Stomach (tissue), 9 donors: ENCODE measurements around the gene HOXD8. TPM values are rescaled to one million over a fixed set of nuclear protein-coding genes. Genes with fewer than 3 reads are reported as not detected.

Experiments
- DNase-seq, 2 donors: peaks; one replicate each; pipeline versions ENCODE4 v3.0.0 to v3.0.0-alpha.2; 2013 to 2019
- H3K27ac ChIP-seq, 5 donors: fragments of 200-600 bp in 4 of 5; sonication (generic) in 4 of 5; one replicate each; pipeline ENCODE4 v1.5.1; 2013 to 2019; ENCODE audit warnings: mild to moderate bottlenecking in 1 of 5, moderate library complexity in 1 of 5
- H3K27me3 ChIP-seq, 3 donors: fragments of 200-600 bp; sonication (generic); one replicate each; pipeline ENCODE4 v1.5.1; 2017 to 2019; ENCODE audit warnings: mixed run types in 1 of 3
- H3K36me3 ChIP-seq, 4 donors: fragments of 200-600 bp; sonication (generic); 1 replicate in 3 of 4; 2 replicates in 1 of 4; pipeline ENCODE4 v1.5.1; 2016 to 2019
- H3K4me1 ChIP-seq, 4 donors: fragments of 200-600 bp; sonication (generic); one replicate each; pipeline ENCODE4 v1.5.1; 2016 to 2019
- H3K4me3 ChIP-seq, 4 donors: fragments of 200-600 bp; sonication (generic) in 3 of 4; one replicate each; pipeline ENCODE4 v1.5.1; 2016 to 2019; ENCODE audit warnings: mild to moderate bottlenecking in 1 of 4
- H3K9me3 ChIP-seq, 4 donors: fragments of 200-600 bp; sonication (generic); one replicate each; pipeline ENCODE4 v1.5.1; 2016 to 2019
- EP300 ChIP-seq: sonication (generic); formaldehyde crosslinking; IDR thresholded peaks from one replicate; pipeline ENCODE4 v1.6.1; 2017; ENCODE audit warnings: antibody characterized with exemption
- POLR2A ChIP-seq, 4 donors: fragments of 450-650 bp; IDR thresholded peaks; one replicate each; pipeline ENCODE4 v1.6.1; 2016; ENCODE audit warnings: antibody characterized with exemption in 4 of 4, control low read depth in 2 of 4, mild to moderate bottlenecking in 1 of 4, moderate library complexity in 1 of 4
- POLR2AphosphoS5 ChIP-seq, 3 donors: sonication (generic); formaldehyde crosslinking; IDR thresholded peaks; one replicate each; pipeline ENCODE4 v1.6.1; 2016; ENCODE audit warnings: antibody characterized with exemption in 3 of 3
- WGBS, 5 donors: extraction: QIAGEN DNeasy Blood & Tissue Kit in 3 of 5; methylation state at CpG; one replicate each; pipeline versions ENCODE4 v1.1.5 to v1.1.7; 2013 to 2018; 5-methylcytosine and 5-hydroxymethylcytosine counted together
- intact Hi-C: fragments of 100-400 bp; cut with DNase I; formaldehyde crosslinking; loops from one replicate; pipeline ENCODE4 v1.15.1; 2023; ENCODE audit warnings: low total_unique reads
- polyA plus RNA-seq, 3 donors: library from polyadenylated mRNA; stranded (reverse); fragments of 200-250 nt; gene quantifications; one replicate each; pipeline ENCODE4 v1.2.3, GENCODE V29; 2013
- total RNA-seq, 5 donors: library from RNA; depleted of rRNA; stranded (reverse); fragments of >200 nt; gene quantifications; one replicate each; pipeline versions ENCODE4 v1.1.0 to v1.2.3, GENCODE V29; 2014 to 2016
- TF ChIP-seq, protein P1 (sequence below), 7 experiments: fragments of 450-650 bp in 4 of 7; fragments of 200-600 bp in 3 of 7; sonication (generic) in 3 of 7; IDR thresholded peaks; one replicate each; pipeline ENCODE4 v1.5.1; 2016 to 2019; ENCODE audit warnings: antibody characterized with exemption in 7 of 7, control low read depth in 2 of 7, mild to moderate bottlenecking in 1 of 7
- donor health status: healthy with polysubstance abuse.
- donor health status: Bipolar disorder and iron deficiency.
- donor health status: healthy.

HOXD8 gene
- total and polyA plus RNA-seq, 8 donors: 0.58 to 15.9 (median 1.8) TPM; not detected in 2

DNA sequence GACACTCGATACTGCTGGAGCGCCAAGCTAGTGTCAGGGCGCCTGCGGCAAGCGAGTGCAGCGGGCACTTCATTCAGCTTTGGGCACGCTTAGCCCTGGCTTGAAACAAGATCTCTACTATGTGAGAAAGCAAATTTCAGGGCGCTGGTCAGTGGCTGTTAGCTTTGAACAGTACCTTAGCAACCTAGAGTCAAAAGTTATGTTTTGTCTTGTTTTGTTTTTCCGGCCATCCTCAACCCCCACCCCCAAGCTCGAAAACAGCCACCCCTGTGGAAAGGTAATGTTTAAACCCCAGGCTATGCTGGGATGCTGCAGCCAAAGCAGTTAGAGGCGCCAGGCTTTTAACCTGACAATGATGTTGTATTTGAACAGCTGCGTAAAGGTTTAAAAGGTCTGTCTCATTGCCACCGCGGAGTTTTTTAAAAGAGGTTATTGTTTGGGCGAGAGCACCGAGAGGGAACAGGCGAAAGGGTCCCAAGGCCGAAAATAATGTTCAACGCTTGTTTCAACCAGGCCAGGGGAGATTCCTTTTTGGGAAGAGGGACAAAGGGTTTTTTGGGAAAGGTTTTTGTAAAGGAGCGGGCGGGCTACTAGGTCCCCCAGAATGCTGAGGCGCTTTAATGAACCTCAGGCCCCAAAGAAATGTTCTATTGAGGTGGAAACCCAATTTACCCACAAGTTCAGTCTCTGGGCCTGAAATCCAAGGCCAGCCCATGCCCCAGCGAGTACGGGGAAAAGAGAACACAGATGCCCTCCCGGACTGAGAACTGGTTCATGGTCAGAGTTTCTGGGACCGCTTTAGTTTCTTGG lies 15.2 kb upstream of the HOXD8 start:
- 9 to 16% (median 11%) methylated on average over 26 of the region's 26 CpGs for WGBS, 5 donors
- intact Hi-C loops: no loop called here
- Histone ChIP-seq H3K27ac (no peak overlapping the region), H3K27me3 (peaks cover 52 to 100% (median 97%) of the 10 kb centered on the region in 3 donors), H3K4me3 (no peak overlapping the region), H3K36me3 (no peaks in the 10 kb centered on the region), H3K9me3 (peaks cover 0 to 12% (median 0%) of the 10 kb centered on the region in 4 donors), H3K4me1 (peaks cover 0 to 12% (median 7%) of the 10 kb centered on the region in 4 donors)
- no peak for DNase-seq
- TF ChIP-seq, protein P1, sequence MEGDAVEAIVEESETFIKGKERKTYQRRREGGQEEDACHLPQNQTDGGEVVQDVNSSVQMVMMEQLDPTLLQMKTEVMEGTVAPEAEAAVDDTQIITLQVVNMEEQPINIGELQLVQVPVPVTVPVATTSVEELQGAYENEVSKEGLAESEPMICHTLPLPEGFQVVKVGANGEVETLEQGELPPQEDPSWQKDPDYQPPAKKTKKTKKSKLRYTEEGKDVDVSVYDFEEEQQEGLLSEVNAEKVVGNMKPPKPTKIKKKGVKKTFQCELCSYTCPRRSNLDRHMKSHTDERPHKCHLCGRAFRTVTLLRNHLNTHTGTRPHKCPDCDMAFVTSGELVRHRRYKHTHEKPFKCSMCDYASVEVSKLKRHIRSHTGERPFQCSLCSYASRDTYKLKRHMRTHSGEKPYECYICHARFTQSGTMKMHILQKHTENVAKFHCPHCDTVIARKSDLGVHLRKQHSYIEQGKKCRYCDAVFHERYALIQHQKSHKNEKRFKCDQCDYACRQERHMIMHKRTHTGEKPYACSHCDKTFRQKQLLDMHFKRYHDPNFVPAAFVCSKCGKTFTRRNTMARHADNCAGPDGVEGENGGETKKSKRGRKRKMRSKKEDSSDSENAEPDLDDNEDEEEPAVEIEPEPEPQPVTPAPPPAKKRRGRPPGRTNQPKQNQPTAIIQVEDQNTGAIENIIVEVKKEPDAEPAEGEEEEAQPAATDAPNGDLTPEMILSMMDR (IDR thresholded peaks at IDR 0.05): no peak
- TF ChIP-seq POLR2A (IDR thresholded peaks at IDR 0.05): no peak
- TF ChIP-seq EP300: no peak
- TF ChIP-seq POLR2AphosphoS5 (IDR thresholded peaks at IDR 0.05): no peak

DNA sequence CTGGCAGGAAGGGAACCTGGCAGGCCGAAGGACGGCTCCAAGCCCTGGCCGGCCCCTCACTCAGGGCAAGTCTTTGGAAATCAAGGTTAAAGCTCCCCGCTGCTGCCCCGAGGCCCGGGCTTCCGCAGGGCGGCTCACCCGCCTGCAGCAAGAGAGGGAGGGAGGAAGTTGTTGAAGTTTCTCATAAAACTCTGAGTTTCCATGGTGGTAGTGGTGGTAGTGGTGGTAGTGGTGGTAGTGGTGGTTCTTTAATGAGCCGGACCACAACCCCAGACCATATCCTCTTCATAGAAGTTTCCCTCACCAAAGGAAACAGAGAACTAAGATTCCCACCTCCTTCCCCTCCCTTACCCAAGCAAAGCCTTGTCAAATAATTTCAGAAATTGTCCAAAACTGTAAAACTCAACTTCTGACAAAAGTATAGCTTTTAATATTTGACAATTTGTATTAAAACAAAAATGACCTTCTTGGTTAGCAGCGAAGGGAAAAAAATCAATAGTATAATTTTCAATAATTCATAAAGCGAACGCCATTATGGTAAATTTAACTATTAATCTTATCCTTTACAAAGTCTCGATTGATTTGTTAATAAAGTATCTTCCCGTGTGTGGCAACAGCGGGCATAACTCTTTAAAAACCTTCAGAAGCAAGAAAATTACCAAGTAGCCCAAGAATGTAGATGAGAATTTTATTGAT lies 14.4 kb upstream of the HOXD8 start:
- 15 to 22% (median 18%) methylated on average over 13 to 16 of the region's 16 CpGs for WGBS, 5 donors
- H3K9me3 ChIP-seq: peaks cover 0 to 12% (median 0%) of the 10 kb centered on the region in 4 donors
- no peak for DNase-seq
- H3K27me3 ChIP-seq: peaks cover 51 to 100% (median 95%) of the 10 kb centered on the region in 3 donors
- TF ChIP-seq POLR2A (IDR thresholded peaks at IDR 0.05) (no peak), POLR2AphosphoS5 (IDR thresholded peaks at IDR 0.05) (no peak), EP300 (no peak)
- TF ChIP-seq, protein P1 (IDR thresholded peaks at IDR 0.05): no peak
- intact Hi-C loops: no loop called here
- H3K4me3 ChIP-seq: no peak overlapping the region
- H3K4me1 ChIP-seq: peaks cover 0 to 12% (median 7%) of the 10 kb centered on the region in 4 donors
- no peaks in the 10 kb centered on the region for H3K36me3 ChIP-seq
- no peak overlapping the region for H3K27ac ChIP-seq

DNA sequence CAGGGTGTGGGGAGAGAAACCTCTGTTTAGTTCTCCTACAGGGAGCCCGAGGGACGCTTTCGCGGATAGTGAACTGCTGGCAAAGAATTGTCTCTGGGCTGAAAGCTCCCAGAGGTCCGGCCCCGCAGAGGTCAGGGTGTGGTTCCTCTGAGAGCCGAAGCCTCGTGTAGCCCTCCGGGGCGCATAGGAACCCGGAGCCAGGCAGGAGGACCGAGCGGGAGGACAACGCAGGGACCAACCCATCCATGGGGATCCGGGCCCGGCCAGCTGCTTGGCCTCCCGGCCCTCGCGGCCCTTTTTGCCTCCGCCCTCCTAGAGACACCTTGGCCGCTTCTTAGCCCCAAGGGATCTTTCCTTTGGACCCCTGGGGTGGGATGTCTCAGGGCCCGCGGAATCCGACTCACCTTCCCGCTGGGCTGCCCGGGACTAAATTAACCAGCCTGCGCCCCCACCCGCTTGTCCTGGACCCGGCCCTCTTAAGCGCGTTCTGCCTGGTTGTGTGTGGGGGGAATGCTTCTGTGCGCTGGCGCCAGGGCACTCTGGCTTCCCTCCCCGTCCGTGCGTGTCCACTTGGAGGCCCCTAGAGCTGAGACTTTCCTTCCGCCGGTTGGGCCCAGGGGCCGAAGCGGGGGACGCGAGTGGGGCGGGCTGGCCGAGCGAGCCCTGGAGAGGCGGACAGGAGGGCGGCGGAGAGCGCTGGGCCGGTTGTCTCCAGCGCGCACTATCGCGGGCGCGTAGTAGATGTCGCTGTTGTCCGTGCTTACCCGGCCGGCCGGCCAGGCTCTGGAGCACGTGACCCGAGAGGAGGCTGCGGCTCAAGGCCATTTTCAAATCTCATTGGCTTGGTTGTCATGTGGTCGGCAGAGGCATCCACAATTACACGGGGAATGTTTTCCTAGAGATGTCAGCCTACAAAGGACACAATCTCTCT lies 13.4 kb upstream of the HOXD8 start, which contains the start of gene HOXD10:
HOXD10 (plus strand) TSS at position 896 of the 931 bp plus-strand sequence. CDS start 56 bp downstream, outside the sequence.
- Histone ChIP-seq H3K4me1 (peaks cover 0 to 12% (median 5%) of the 10 kb centered on the region in 4 donors), H3K36me3 (no peaks in the 10 kb centered on the region), H3K9me3 (peaks cover 0 to 12% (median 0%) of the 10 kb centered on the region in 4 donors), H3K27me3 (peaks cover 51 to 100% (median 95%) of the 10 kb centered on the region in 3 donors), H3K27ac (no peak within 1 kb of the TSS), H3K4me3 (peak within 1 kb of the TSS in 1 of 4 donors; percentile 2)
- intact Hi-C loops: no loop called here
- TF ChIP-seq POLR2A (IDR thresholded peaks at IDR 0.05): no peak
- TF ChIP-seq, protein P1 (IDR thresholded peaks at IDR 0.05): no peak
- no peak for TF ChIP-seq POLR2AphosphoS5 (IDR thresholded peaks at IDR 0.05)
- TF ChIP-seq EP300: no peak
- 5 to 12% (median 10%) methylated on average over 50 to 66 of the region's 66 CpGs for WGBS, 5 donors
- peak in 1 of 2 donors; percentile 71 for DNase-seq
